HEK293T (cell line): ENCODE results near the gene MACROD2.

ENCODE experiments used
- BHLHE40 ChIP-seq: fragments of 450-650 bp; IDR thresholded peaks from 2 replicates; pipeline ENCODE4 v1.6.1; 2016; ENCODE audit warnings: mild to moderate bottlenecking, moderate library complexity, borderline replicate concordance
- ELF4 ChIP-seq: fragments of 450-650 bp; IDR thresholded peaks from 2 replicates; pipeline ENCODE4 v1.6.1; 2017; ENCODE audit warnings: antibody characterized with exemption
- FOXA1 ChIP-seq: fragments of 450-650 bp; IDR thresholded peaks from 2 replicates; pipeline ENCODE4 v1.6.1; 2016; ENCODE audit warnings: mild to moderate bottlenecking
- LEF1 ChIP-seq: fragments of 450-650 bp; IDR thresholded peaks from 2 replicates; pipeline ENCODE4 v1.6.1; 2017; ENCODE audit warnings: mild to moderate bottlenecking, borderline replicate concordance
- SP1 ChIP-seq: fragments of 450-650 bp; IDR thresholded peaks from 2 replicates; pipeline ENCODE4 v1.6.1; 2017
- SUZ12 ChIP-seq: fragments of 450-650 bp; IDR thresholded peaks from 2 replicates; pipeline ENCODE4 v1.6.1; 2016; ENCODE audit warnings: mild to moderate bottlenecking
- TARDBP ChIP-seq: fragments of 450-650 bp; IDR thresholded peaks from 2 replicates; pipeline ENCODE4 v1.6.1; 2016
- ZNF384 ChIP-seq: fragments of 450-650 bp; IDR thresholded peaks from 2 replicates; pipeline ENCODE4 v1.6.1; 2016

DNA sequence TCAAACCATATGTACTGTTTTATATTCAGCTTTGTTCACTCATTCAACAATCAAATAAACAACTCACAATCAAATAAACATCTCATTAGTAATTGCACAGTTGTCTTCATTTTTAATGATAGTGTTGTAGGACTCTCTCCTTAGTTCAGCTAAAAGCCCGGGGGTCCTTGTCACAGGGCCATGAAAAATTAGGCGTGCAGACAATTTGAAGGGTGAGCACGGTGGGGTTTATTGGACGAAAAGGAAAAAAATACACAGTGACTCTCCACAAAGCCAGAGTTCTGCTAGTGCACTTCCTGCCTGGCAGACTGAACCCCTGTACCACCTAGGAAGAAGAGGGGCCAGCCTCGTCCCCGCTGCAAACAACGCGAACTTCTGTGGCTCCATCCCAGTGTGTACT, 599.7 kb downstream of the MACROD2 start:
- TF ChIP-seq LEF1 (no peak), ELF4 (no peak), BHLHE40 (no peak), TARDBP (no peak), ZNF384 (no peak), SP1 (no peak), FOXA1 (no peak), SUZ12 (no peak)
